GM12878 (cell line): ENCODE measurements around the gene MEAF6. TPM values are rescaled to one million over a fixed set of nuclear protein-coding genes. Genes with fewer than 3 reads are reported as not detected.

ENCODE experiments used
- ATAC-seq: fragments of 200-7000 bp; cut with Tn5 transposase; 3 replicates; pipeline ENCODE4 v1.9.1; 2020; ENCODE audit warnings: mild to moderate bottlenecking, moderate library complexity
- BruUV-seq: library from RNA; stranded (reverse); fragments of 400-500 nt; replicated peaks from 2 replicates; lab custom pipeline; 2021; lab: Mats Ljungman, UMichigan
- CTCF ChIA-PET: fragments of 300-600 bp; sonication (Branson Sonifier 250); formaldehyde crosslinking; extraction: SDS; loops from one replicate; lab custom pipeline; 2021; ENCODE audit warnings: inconsistent platforms; lab: Yijun Ruan, JAX
- POLR2A ChIA-PET: fragments of 350-600 bp; formaldehyde crosslinking; extraction: SDS; loops from one replicate; lab custom pipeline; 2021; ENCODE audit warnings: inconsistent platforms; lab: Charles Lee
- RAD21 ChIA-PET: fragments of 300-600 bp; sonication (Branson Sonifier 250); formaldehyde crosslinking; loops from one replicate; lab custom pipeline; 2023; ENCODE audit warnings: antibody characterized with exemption; ENCODE audit not compliant: unreplicated experiment; lab: Charles Lee
- SMC1A ChIA-PET: fragments of 300-600 bp; sonication (Branson Sonifier 250); formaldehyde crosslinking; loops from one replicate; lab custom pipeline; 2023; ENCODE audit not compliant: unreplicated experiment, uncharacterized antibody; lab: Charles Lee
- DNase-seq: peaks from one replicate; pipeline ENCODE4 v3.0.0-alpha.2; 2011; ENCODE audit warnings: low read depth, low spot score
- FAIRE-seq: peaks from 3 replicates; lab custom pipeline; 2011; peaks lifted over from hg19 to GRCh38; lab: Jason Lieb, UNC
- H2AFZ ChIP-seq: 2 replicates; pipeline ENCODE4 v1.6.0; 2011; ENCODE audit warnings: low read depth, low read length, control low read depth; ENCODE audit not compliant: control insufficient read depth
- H3K27ac ChIP-seq: 2 replicates; pipeline ENCODE4 v1.5.1; 2011; ENCODE audit warnings: control low read depth; ENCODE audit not compliant: control insufficient read depth, insufficient read depth
- H3K27me3 ChIP-seq, 2 experiments: replicated peaks in 1 of 2; 2 replicates each; pipeline versions ENCODE4 v1.6.0 to v1.6.1; 2011; ENCODE audit warnings: low read length in 1 of 2; ENCODE audit not compliant: control insufficient read depth in 2 of 2, insufficient read depth in 2 of 2
- H3K36me3 ChIP-seq, 2 experiments: 2 replicates each; pipeline ENCODE4 v1.5.1; 2011; ENCODE audit warnings: low read length in 1 of 2; ENCODE audit not compliant: control insufficient read depth in 2 of 2, insufficient read depth in 2 of 2
- H3K4me1 ChIP-seq: 2 replicates; pipeline ENCODE4 v1.6.1; 2011; ENCODE audit warnings: mild to moderate bottlenecking, low read length, moderate library complexity, mixed read lengths; ENCODE audit not compliant: control insufficient read depth, insufficient read depth
- H3K4me2 ChIP-seq: 2 replicates; pipeline ENCODE4 v1.6.0; 2011; ENCODE audit warnings: control low read depth; ENCODE audit not compliant: control insufficient read depth, insufficient read depth
- H3K4me3 ChIP-seq: fragments of 200-600 bp; sonication (generic); 2 replicates; pipeline ENCODE4 v1.5.1; 2016
- H3K79me2 ChIP-seq: 2 replicates; pipeline ENCODE4 v1.6.0; 2011; ENCODE audit warnings: low read length; ENCODE audit not compliant: control insufficient read depth, insufficient read depth
- H3K9ac ChIP-seq: 2 replicates; pipeline ENCODE4 v1.8.0; 2011; ENCODE audit warnings: low read length, control low read depth, mixed read lengths; ENCODE audit not compliant: control insufficient read depth, insufficient read depth
- H3K9me3 ChIP-seq: replicated peaks from 3 replicates; pipeline ENCODE4 v1.5.1; 2011; ENCODE audit warnings: mild to moderate bottlenecking, low read length; ENCODE audit not compliant: control insufficient read depth, insufficient read depth
- H4K20me1 ChIP-seq: 2 replicates; pipeline ENCODE4 v1.6.0; 2011; ENCODE audit not compliant: control insufficient read depth, insufficient read depth
- ATF2 ChIP-seq: IDR thresholded peaks from 2 replicates; pipeline ENCODE4 v1.6.1; 2012; ENCODE audit warnings: low read length, inconsistent platforms
- BACH1 ChIP-seq: fragments of 450-650 bp; IDR thresholded peaks from 2 replicates; pipeline ENCODE4 v1.6.1; 2017; ENCODE audit warnings: mild to moderate bottlenecking, borderline replicate concordance
- BMI1 ChIP-seq: fragments of 450-650 bp; IDR thresholded peaks from 2 replicates; pipeline ENCODE4 v1.6.1; 2016; ENCODE audit warnings: mild to moderate bottlenecking, moderate library complexity, borderline replicate concordance
- BRCA1 ChIP-seq: IDR thresholded peaks from 2 replicates; pipeline ENCODE4 v1.6.1; 2011; ENCODE audit warnings: low read depth, low read length, improper control_type of control experiment
- CBFB ChIP-seq: IDR thresholded peaks from 2 replicates; pipeline ENCODE4 v1.6.1; 2016; ENCODE audit warnings: antibody characterized with exemption, low read depth
- FOS ChIP-seq: IDR thresholded peaks from 3 replicates; pipeline ENCODE4 v1.6.1; 2011; ENCODE audit warnings: borderline replicate concordance; ENCODE audit not compliant: insufficient read length; ENCODE audit errors: extremely low read depth
- FOXK2 ChIP-seq: fragments of 450-650 bp; IDR thresholded peaks from 2 replicates; pipeline ENCODE4 v1.6.1; 2017; ENCODE audit warnings: mild to moderate bottlenecking, moderate library complexity
- IKZF1 ChIP-seq: fragments of 450-650 bp; conservative IDR thresholded peaks from 2 replicates; pipeline ENCODE4 v1.6.1; 2017; ENCODE audit warnings: antibody characterized with exemption, mild to moderate bottlenecking
- IRF4 ChIP-seq: IDR thresholded peaks from 2 replicates; pipeline ENCODE4 v1.6.1; 2011; ENCODE audit warnings: low read depth, low read length
- LARP7 ChIP-seq: fragments of 450-650 bp; IDR thresholded peaks from 2 replicates; pipeline ENCODE4 v1.6.1; 2017; ENCODE audit warnings: mild to moderate bottlenecking
- MEF2B ChIP-seq: fragments of 450-650 bp; IDR thresholded peaks from 2 replicates; pipeline ENCODE4 v1.6.1; 2018; ENCODE audit warnings: mild to moderate bottlenecking, moderate library complexity; ENCODE audit not compliant: partially characterized antibody, poor library complexity, severe bottlenecking
- NFYA ChIP-seq: IDR thresholded peaks from 2 replicates; pipeline ENCODE4 v1.6.1; 2011; ENCODE audit warnings: low read depth, mild to moderate bottlenecking, low read length, improper control_type of control experiment, borderline replicate concordance
- NR2C1 ChIP-seq: fragments of 450-650 bp; IDR thresholded peaks from 2 replicates; pipeline ENCODE4 v1.6.1; 2017; ENCODE audit warnings: antibody characterized with exemption, mild to moderate bottlenecking, moderate library complexity
- RAD51 ChIP-seq: fragments of 450-650 bp; IDR thresholded peaks from 2 replicates; pipeline ENCODE4 v1.6.1; 2016; ENCODE audit warnings: moderate library complexity, mild to moderate bottlenecking, inconsistent platforms
- RB1 ChIP-seq: fragments of 450-650 bp; formaldehyde crosslinking; IDR thresholded peaks from 2 replicates; pipeline ENCODE4 v1.6.1; 2017; ENCODE audit warnings: mild to moderate bottlenecking, borderline replicate concordance
- RBBP5 ChIP-seq: fragments of 200-600 bp; sonication (generic); conservative IDR thresholded peaks from 2 replicates; pipeline ENCODE4 v1.6.1; 2016
- RELB ChIP-seq: fragments of 450-650 bp; IDR thresholded peaks from 2 replicates; pipeline ENCODE4 v1.6.1; 2017; ENCODE audit warnings: low read depth, mild to moderate bottlenecking, moderate library complexity
- SIN3A ChIP-seq: IDR thresholded peaks from 2 replicates; pipeline ENCODE4 v1.6.1; 2012; ENCODE audit warnings: low read depth, low read length, improper control_type of control experiment
- SMARCA5 ChIP-seq: fragments of 450-650 bp; IDR thresholded peaks from 2 replicates; pipeline ENCODE4 v1.6.1; 2017; ENCODE audit warnings: mild to moderate bottlenecking
- SMC3 ChIP-seq: IDR thresholded peaks from 2 replicates; pipeline ENCODE4 v1.6.1; 2011; ENCODE audit warnings: low read length, improper control_type of control experiment, borderline replicate concordance
- ZNF24 ChIP-seq: fragments of 450-650 bp; IDR thresholded peaks from 2 replicates; pipeline ENCODE4 v1.6.1; 2017; ENCODE audit warnings: antibody characterized with exemption, mild to moderate bottlenecking
- WGBS: methylation state at CpG from one replicate; pipeline ENCODE4 v1.1.6; 2016; ENCODE audit warnings: low lambda C conversion rate; ENCODE audit not compliant: insufficient replicate concordance, insufficient coverage; ENCODE audit errors: missing lambda C conversion rate; 5-methylcytosine and 5-hydroxymethylcytosine counted together
- in situ Hi-C: fragments of 300-500 bp; cut with MboI; formaldehyde crosslinking; loops from 9 replicates; pipeline ENCODE4 v1.14.3; 2018; ENCODE audit warnings: mixed read lengths
- intact Hi-C: fragments of 100-400 bp; cut with micrococcal nuclease; formaldehyde crosslinking; loops from one replicate; pipeline ENCODE4 v1.14.2; 2022; ENCODE audit not compliant: unreplicated experiment
- polyA plus RNA-seq, 11 experiments: library from polyadenylated mRNA; depleted of rRNA in 4 of 11; unstranded in 6 of 11; stranded (reverse) in 5 of 11; fragments of >200 nt; fragmentation: Nextera tagmentation in 4 of 11; fragmentation: Illumina TruSeq in 1 of 11; extraction: Ambion mirVana in 4 of 11; extraction: Trizol in 1 of 11; gene quantifications; 1 replicate in 1 of 11; 2 replicates in 10 of 11; pipeline versions ENCODE4 v1.2.1 to v1.2.3, GENCODE V29; 2011 to 2016; ENCODE audit warnings: inconsistent platforms in 2 of 11, missing spikeins in 2 of 11, low read depth in 1 of 11
- total RNA-seq, 4 experiments: library from RNA; depleted of rRNA in 3 of 4; stranded (reverse); fragments of >200 nt in 3 of 4; fragmentation: Illumina TruSeq in 1 of 4; extraction: Trizol in 1 of 4; gene quantifications; 2 replicates each; pipeline versions ENCODE4 v1.2.1 to v1.2.3, GENCODE V29; 2013 to 2021

The MEAF6 gene
- total and polyA plus RNA-seq, 10 of the 15 experiments (the other 5 are each of a cell fraction or from before 2014, with no cell fraction given), result 30.8 to 75.0 (median 58.1) TPM

- no peak for TF ChIP-seq BMI1
- no peak for TF ChIP-seq BRCA1
- no peak for TF ChIP-seq RBBP5
- TF ChIP-seq LARP7, result no peak
- no peak for TF ChIP-seq SMC3
- no peak for TF ChIP-seq RAD51
These were observed 27.0 kb downstream of the MEAF6 start (continued) for GRCh38 chr1:37487619-37487984.

- H3K4me3 ChIP-seq, result no peak overlapping the region
- no peak overlapping the region for H3K9ac ChIP-seq
- no peak overlapping the region for H2AFZ ChIP-seq
- peaks cover 16 to 21% of the 10 kb centered on the region in 2 experiments; a peak in 3 of 4 replicates for H3K36me3 ChIP-seq
- no peak for DNase-seq
- no peak overlapping the region; the same call in 1 of the 2 replicates for H3K4me2 ChIP-seq
- no peaks in the 10 kb centered on the region for H3K27me3 ChIP-seq
- WGBS, result 17% methylated on average over 10 of the region's 10 CpGs
- H4K20me1 ChIP-seq, result no peaks in the 10 kb centered on the region; the same call in 1 of the 2 replicates
- BruUV-seq, result no TSS peak
- peak; percentile 93 for FAIRE-seq
- in situ Hi-C loops, result no loop called here
- ChIA-PET SMC1A (interaction anchor here (0.8 to 4.7 kb wide), 25 partner anchors 9 to 202 kb away, joined by 3 to 128 read pairs (median 5); partner anchors contain the start of gene ZC3H12A), POLR2A (interaction anchor here (0.6 to 3.6 kb wide), 7 partner anchors 8 to 195 kb away, joined by 3 to 35 read pairs (median 4); partner anchors contain the start of genes SNIP1 and ZC3H12A), RAD21 (interaction anchor here (0.7 to 8.3 kb wide), 19 partner anchors 9 to 911 kb away, joined by 3 to 166 read pairs (median 5); partner anchors contain the start of genes GNL2, MEAF6, SNIP1 and ZC3H12A), CTCF (interaction anchor here (0.7 to 8.1 kb wide), 31 partner anchors 11 to 749 kb away, joined by 3 to 289 read pairs (median 5); partner anchors contain the start of genes DNALI1, MEAF6, MTF1 and ZC3H12A)
- intact Hi-C loops, result loop anchor here (1.0 kb wide), 1 partner anchor 32 kb away; no protein-coding TSS in a partner anchor
- peaks cover 9% of the 10 kb centered on the region for H3K4me1 ChIP-seq
- H3K27ac ChIP-seq, result 0 out of 2 replicates have a peak overlapping the region, but pooled peaks have one; percentile 15
- peak; percentile 88 for ATAC-seq
- H3K79me2 ChIP-seq, result peaks cover 1% of the 10 kb centered on the region
- H3K9me3 ChIP-seq, result no peaks in the 10 kb centered on the region
- TF ChIP-seq RELB (no peak), ZNF24 (no peak), CBFB (no peak), IKZF1 (no peak; the same call in 1 of the 2 replicates), NR2C1 (no peak), SMARCA5 (peak; percentile 50; the same call in 1 of the 2 replicates), BACH1 (0 out of 2 replicates have a peak, but pooled peaks have one; percentile 27), NFYA (no peak), IRF4 (no peak), MEF2B (no peak), FOS (no peak), ATF2 (no peak), FOXK2 (no peak), SIN3A (no peak), RB1 (0 out of 2 replicates have a peak, but pooled peaks have one; percentile 64)
These were observed 27.6 kb downstream of the MEAF6 start for GRCh38 chr1:37486680-37487618.
